DND-41 (cell line): ENCODE data around the gene SPOCD1.

Experiments
- EZH2 ChIP-seq: IDR thresholded peaks from 3 replicates; pipeline ENCODE4 v1.6.1; 2012; ENCODE audit warnings: borderline replicate concordance, low read depth, mild to moderate bottlenecking, moderate library complexity, low read length, inconsistent platforms; ENCODE audit not compliant: severe bottlenecking
- TF ChIP-seq, protein P1 (sequence below): IDR thresholded peaks from 2 replicates; pipeline ENCODE4 v1.5.1; 2012; ENCODE audit warnings: borderline replicate concordance, low read length, moderate library complexity, mild to moderate bottlenecking; ENCODE audit not compliant: poor library complexity, severe bottlenecking; ENCODE audit errors: extremely low read depth

DNA sequence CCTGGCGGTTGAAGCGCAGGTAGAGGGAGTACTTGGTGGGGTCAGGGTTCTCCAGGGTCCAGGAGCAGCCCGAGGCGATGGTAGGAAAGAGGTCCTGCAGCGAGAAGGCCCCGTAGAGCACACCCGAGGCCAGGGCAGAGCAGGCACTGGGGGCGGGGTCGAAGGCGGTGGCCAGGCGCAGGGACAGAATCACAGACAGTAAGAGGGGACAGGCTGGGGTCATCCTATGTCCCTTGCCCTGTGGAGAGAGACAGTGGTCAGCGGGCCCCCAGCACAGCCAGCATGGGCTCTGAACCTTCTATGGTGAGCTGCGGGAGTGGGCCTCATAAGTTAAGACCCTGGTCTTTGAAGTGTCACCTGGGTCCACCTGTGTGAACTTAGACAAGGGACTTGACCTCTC, 59.2 kb downstream of the SPOCD1 start:
- TF ChIP-seq, protein P1, sequence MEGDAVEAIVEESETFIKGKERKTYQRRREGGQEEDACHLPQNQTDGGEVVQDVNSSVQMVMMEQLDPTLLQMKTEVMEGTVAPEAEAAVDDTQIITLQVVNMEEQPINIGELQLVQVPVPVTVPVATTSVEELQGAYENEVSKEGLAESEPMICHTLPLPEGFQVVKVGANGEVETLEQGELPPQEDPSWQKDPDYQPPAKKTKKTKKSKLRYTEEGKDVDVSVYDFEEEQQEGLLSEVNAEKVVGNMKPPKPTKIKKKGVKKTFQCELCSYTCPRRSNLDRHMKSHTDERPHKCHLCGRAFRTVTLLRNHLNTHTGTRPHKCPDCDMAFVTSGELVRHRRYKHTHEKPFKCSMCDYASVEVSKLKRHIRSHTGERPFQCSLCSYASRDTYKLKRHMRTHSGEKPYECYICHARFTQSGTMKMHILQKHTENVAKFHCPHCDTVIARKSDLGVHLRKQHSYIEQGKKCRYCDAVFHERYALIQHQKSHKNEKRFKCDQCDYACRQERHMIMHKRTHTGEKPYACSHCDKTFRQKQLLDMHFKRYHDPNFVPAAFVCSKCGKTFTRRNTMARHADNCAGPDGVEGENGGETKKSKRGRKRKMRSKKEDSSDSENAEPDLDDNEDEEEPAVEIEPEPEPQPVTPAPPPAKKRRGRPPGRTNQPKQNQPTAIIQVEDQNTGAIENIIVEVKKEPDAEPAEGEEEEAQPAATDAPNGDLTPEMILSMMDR: no peak
- TF ChIP-seq EZH2: no peak
